ENCODE data around the gene NR4A1.

NR4A1 gene

GRCh38 chr12:52050758-52051541 is at the start of gene NR4A1:
NR4A1 (plus strand) TSS chr12:52051442; CDS start chr12:52054329, 2,887 bp downstream.
- peak; percentile 79 for DNase-seq (ENCODE audit: low read depth, low spot score)

DNA sequence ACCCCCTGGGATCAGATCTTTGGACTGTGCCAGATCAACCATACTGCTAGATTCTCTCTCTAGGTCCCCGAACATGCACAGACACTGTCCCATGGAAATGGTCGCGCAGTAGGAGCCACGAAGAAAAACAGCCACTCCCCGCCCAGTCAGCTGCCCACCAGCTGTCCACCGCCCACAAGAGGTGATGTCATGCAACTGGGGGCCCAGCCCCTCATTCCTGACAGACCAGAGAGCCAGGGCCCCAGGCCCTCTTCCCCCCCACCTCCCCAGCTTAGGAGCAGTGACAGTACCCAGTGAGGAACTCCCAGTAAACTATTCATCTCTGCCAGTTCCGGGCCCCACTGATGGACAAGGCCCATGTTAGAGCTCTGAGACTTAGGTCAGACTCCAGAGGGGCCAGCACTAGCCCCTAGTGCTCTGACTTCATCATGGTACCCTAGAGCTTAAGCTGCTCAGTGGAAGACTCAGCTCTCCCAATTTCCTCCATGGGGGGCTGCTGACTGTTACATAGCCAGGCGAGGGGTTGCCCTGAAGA is 48.2 kb upstream of the NR4A1 start:
- no peak for DNase-seq (ENCODE audit: low read depth, low spot score)

GRCh38 chr12:52003591-52003990 is 47.7 kb upstream of the NR4A1 start:
- DNase-seq (ENCODE audit: low read depth, low spot score): no peak

- no peak for DNase-seq (ENCODE audit: low read depth, low spot score)
Observed at GRCh38 chr12:52004042-52004648, 47.1 kb upstream of the NR4A1 start.

GRCh38 chr12:52005218-52005902 is 45.9 kb upstream of the NR4A1 start:
- no peak for DNase-seq (ENCODE audit: low read depth, low spot score)

- no peak for DNase-seq (ENCODE audit: low read depth, low spot score)
Observed at GRCh38 chr12:52005903-52006703, 45.1 kb upstream of the NR4A1 start.

DNA sequence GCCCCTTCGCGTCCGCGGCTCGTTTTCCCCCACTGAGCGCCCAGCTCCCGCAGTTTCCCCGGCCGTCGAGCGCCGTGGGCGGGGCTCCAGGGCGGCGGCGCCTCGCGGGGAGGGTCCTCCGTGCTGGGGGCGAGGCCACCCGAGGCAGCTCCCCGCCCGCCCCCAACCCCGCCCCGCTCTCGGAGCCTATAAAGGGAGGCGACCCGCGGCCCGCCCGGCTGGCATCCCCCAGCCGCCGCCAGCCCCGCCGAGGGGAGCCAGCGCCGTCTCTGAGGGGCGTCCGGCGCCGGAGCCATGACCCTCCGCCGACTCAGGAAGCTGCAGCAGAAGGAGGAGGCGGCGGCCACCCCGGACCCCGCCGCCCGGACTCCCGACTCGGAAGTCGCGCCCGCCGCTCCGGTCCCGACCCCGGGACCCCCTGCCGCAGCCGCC is 44.5 kb upstream of the NR4A1 start, which contains the start of gene TAMALIN:
Gene TAMALIN (plus strand): TSS at position 221 of the 432 bp plus-strand sequence. CDS start 74 bp downstream, at position 295.
- no peak for DNase-seq (ENCODE audit: low read depth, low spot score)

GRCh38 chr12:52007158-52007921 is 43.9 kb upstream of the NR4A1 start:
- DNase-seq (ENCODE audit: low read depth, low spot score): no peak

- DNase-seq (ENCODE audit: low read depth, low spot score): no peak
Observed at GRCh38 chr12:52007982-52008510, 43.2 kb upstream of the NR4A1 start.

DNA sequence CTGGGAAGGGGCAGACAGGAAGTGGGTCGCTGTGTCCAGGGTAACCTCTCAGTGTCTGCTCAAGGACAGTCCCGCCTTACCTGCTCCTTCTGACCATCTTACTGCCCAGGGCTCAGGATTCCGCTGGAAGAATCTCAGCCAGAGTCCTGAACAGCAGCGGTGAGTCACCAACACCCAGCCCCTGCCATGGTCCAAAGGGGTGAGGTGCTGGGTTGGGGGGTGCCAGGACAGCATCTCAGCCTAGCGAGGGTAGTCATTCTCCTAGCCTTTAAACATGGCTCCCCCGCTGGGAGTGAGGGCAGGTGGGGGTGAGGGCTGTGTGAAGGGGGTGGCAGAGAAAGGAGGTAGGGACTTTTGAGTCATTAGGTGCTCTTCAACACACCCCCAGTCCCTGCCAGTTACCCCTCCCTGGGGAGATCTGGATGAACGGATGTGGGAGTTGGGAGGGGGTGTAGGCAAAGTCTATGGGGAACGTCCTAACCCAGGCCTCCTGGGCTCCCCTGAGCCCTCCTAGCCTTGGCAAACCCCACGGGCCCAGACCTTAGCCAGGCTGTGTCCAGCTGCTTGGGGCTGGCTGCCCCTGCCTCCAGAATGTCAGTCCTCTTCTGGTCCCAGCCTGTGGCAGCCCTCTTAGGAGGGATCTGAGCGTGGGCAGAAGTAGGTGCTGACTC is 42.0 kb upstream of the NR4A1 start:
- DNase-seq (ENCODE audit: low read depth, low spot score): no peak

- DNase-seq (ENCODE audit: low read depth, low spot score): peak; percentile 89
Observed at GRCh38 chr12:52010152-52010622, 41.1 kb upstream of the NR4A1 start.

- no peak for DNase-seq (ENCODE audit: low read depth, low spot score)
Observed at GRCh38 chr12:52010692-52011601, 40.3 kb upstream of the NR4A1 start.

- no peak for DNase-seq (ENCODE audit: low read depth, low spot score)
Observed at GRCh38 chr12:52011602-52012214, 39.5 kb upstream of the NR4A1 start.

DNA sequence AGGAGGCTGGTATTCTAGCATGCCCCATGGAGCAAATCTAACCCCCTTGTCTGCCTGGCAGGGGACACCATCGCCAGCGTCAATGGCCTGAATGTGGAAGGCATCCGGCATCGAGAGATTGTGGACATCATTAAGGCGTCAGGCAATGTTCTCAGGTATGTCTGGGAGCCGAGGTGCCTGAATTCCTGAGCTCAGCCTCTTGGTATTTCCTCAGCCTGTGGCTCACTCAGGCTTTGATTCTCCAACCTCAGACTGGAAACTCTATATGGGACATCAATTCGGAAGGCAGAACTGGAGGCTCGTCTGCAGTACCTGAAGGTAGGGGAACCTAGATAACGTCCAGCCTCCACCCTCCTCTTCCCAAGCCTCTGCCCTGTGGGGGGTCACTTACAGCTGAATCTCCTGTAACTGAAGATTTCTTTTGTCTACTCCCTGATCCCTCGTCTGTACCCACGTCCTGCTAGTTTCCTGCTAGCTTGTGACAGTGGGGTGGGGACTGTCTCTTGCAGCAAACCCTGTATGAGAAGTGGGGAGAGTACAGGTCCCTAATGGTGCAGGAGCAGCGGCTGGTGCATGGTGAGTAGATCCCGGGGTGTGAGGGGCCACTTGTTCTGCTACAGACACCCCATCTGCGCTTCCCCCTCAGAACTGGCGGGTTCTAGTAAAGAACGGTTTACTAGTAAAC is 37.5 kb upstream of the NR4A1 start:
- no peak for DNase-seq (ENCODE audit: low read depth, low spot score)

DNA sequence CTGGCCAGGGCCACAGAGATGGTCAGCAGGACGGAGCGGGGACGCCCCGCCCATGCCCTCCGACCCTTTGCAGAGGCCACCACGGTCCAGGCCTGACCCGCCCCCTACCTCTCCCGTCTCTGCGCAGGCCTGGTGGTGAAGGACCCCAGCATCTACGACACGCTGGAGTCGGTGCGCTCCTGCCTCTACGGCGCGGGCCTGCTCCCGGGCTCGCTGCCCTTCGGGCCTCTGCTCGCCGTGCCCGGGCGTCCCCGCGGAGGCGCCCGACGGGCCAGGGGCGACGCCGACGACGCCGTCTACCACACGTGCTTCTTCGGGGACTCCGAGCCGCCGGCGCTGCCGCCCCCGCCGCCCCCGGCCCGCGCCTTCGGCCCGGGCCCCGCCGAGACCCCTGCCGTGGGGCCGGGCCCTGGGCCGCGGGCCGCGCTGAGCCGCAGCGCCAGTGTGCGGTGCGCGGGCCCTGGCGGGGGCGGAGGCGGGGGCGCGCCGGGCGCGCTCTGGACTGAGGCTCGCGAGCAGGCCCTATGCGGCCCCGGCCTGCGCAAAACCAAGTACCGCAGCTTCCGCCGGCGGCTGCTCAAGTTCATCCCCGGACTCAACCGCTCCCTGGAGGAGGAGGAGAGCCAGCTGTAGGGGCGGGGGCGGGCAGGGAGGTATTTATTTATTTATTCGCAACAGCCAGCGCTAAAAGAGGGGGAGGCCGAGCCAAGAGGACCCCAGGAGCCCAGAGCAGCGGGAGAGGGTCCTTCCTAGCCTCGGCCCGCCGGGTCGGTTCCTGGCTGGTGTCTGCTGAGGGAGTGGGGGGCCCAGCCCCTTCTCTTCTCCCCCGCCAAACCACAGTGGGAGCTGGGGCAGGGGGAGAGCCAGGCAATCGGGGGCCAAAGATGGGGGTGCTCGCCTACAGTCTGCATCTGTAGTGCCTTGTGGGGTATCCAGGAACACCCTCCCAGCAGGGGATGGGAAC is 36.4 kb upstream of the NR4A1 start:
- no peak for DNase-seq (ENCODE audit: low read depth, low spot score)

DNA sequence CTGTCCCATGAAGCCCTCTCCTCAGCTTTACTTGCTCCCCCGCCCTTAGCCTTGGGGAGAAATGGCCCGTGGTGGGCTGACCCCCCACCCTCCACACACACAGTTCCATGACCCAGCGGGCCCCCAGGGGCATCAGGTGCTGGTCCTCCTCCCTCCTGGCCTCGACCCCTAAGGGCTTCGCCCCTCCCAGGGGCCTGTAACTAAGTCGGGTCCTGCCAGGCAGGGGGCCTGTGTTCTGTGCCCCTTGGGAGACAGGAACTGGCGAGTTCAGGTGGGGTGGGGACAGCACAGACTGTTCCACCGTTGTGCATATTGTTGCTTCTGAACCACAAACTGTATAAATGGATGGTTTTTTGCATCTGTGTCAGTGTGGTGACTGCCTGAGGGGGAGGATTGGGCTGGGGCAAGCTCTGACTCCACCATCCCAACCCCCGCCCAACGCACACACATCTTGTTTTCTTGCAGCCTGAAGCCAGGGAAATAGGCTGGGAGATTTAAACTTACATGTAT is 35.7 kb upstream of the NR4A1 start:
- no peak for DNase-seq (ENCODE audit: low read depth, low spot score)
